Cardiac fibroblast (primary cell): Measurements from ENCODE around the gene RAB26.

ENCODE experiments used
- DNase-seq, 2 donors: peaks; one replicate each; pipeline versions ENCODE4 v3.0.0 to v3.0.0-alpha.2; 2010; ENCODE audit warnings: low read depth in 2 of 2
- H3K4me3 ChIP-seq, 2 donors: replicated peaks in 1 of 2; 1 replicate in 1 of 2; 2 replicates in 1 of 2; pipeline ENCODE4 v1.5.1; 2011; ENCODE audit warnings: low read depth in 2 of 2, low read length in 2 of 2, mild to moderate bottlenecking in 2 of 2, moderate library complexity in 1 of 2
- CTCF ChIP-seq: IDR thresholded peaks from one replicate; pipeline ENCODE4 v1.5.1; 2011; ENCODE audit warnings: low read depth, mild to moderate bottlenecking, low read length, inconsistent platforms

RAB26 gene

GRCh38 chr16:2161911-2162310 lies 13.5 kb downstream of the RAB26 start:
- TF ChIP-seq CTCF: no peak
- DNase-seq: no peak
- H3K4me3 ChIP-seq: no peak overlapping the region

GRCh38 chr16:2162676-2163118 lies 14.3 kb downstream of the RAB26 start:
- H3K4me3 ChIP-seq: no peak overlapping the region
- no peak for DNase-seq
- TF ChIP-seq CTCF: no peak

GRCh38 chr16:2163211-2163881 lies 14.9 kb downstream of the RAB26 start:
- no peak for DNase-seq
- no peak overlapping the region for H3K4me3 ChIP-seq
- no peak for TF ChIP-seq CTCF

GRCh38 chr16:2165861-2166260 lies 17.4 kb downstream of the RAB26 start:
- no peak for TF ChIP-seq CTCF
- no peak overlapping the region for H3K4me3 ChIP-seq
- DNase-seq: no peak

- no peak for TF ChIP-seq CTCF
- H3K4me3 ChIP-seq: no peak overlapping the region
- no peak for DNase-seq
Measured at GRCh38 chr16:2166263-2167067, 18.0 kb downstream of the RAB26 start.

GRCh38 chr16:2167068-2167638 lies 18.7 kb downstream of the RAB26 start:
- H3K4me3 ChIP-seq: no peak overlapping the region
- DNase-seq: no peak
- no peak for TF ChIP-seq CTCF
